Activated CD8-positive, alpha-beta T cell treated with anti-CD3 and anti-CD28 coated beads for 36 hours (primary cell): ENCODE results near the gene MAP2K6. TPM values are rescaled to one million over a fixed set of nuclear protein-coding genes. Genes with fewer than 3 reads are reported as not detected.

Source experiments
- ATAC-seq: fragments of 200-7000 bp; cut with Tn5 transposase; one replicate; pipeline ENCODE4 v1.10.0; 2021; ENCODE audit warnings: mild to moderate bottlenecking, moderate library complexity
- CTCF ChIA-PET: fragments of 350-600 bp; sonication (Branson Sonifier 250); formaldehyde crosslinking; loops from one replicate; lab custom pipeline; 2021; ENCODE audit warnings: antibody characterized with exemption; lab: Charles Lee
- POLR2A ChIA-PET: fragments of 350-600 bp; sonication (Branson Sonifier 250); formaldehyde crosslinking; loops from one replicate; lab custom pipeline; 2021; ENCODE audit warnings: antibody characterized with exemption; lab: Charles Lee
- DNase-seq: peaks from one replicate; pipeline ENCODE4 v3.0.0-alpha.2; 2020
- H3K27ac Mint-ChIP-seq: one replicate; pipeline ENCODE4 v1.8.0; 2021; ENCODE audit warnings: mild to moderate bottlenecking, mixed read lengths
- H3K27me3 Mint-ChIP-seq: one replicate; pipeline ENCODE4 v1.8.0; 2021; ENCODE audit warnings: mixed read lengths
- H3K36me3 Mint-ChIP-seq: one replicate; pipeline ENCODE4 v1.8.0; 2021; ENCODE audit warnings: low read depth, mixed read lengths
- H3K4me1 Mint-ChIP-seq: one replicate; pipeline ENCODE4 v1.8.0; 2021; ENCODE audit warnings: low read depth, mixed read lengths
- H3K4me3 Mint-ChIP-seq: one replicate; pipeline ENCODE4 v1.8.0; 2021; ENCODE audit warnings: mild to moderate bottlenecking, moderate library complexity, mixed read lengths
- H3K9me3 Mint-ChIP-seq: one replicate; pipeline ENCODE4 v1.8.0; 2021; ENCODE audit warnings: mixed read lengths
- CTCF ChIP-seq: fragments of 200-600 bp; IDR thresholded peaks from one replicate; pipeline ENCODE4 v1.8.0; 2022; ENCODE audit warnings: antibody characterized with exemption, mild to moderate bottlenecking
- intact Hi-C: fragments of 100-400 bp; cut with micrococcal nuclease; formaldehyde crosslinking; loops from one replicate; pipeline ENCODE4 v1.10.0; 2022
- total RNA-seq, 2 experiments: library from RNA; stranded (reverse); gene quantifications; one replicate each; pipeline ENCODE4 v1.2.3, GENCODE V29; 2021

The MAP2K6 gene
- total RNA-seq, 2 experiments from 2014 or later, result 3.2 to 3.3 TPM

- no peak for TF ChIP-seq CTCF
- ChIA-PET CTCF (no interaction called here), POLR2A (interaction anchor here (1.0 to 1.2 kb wide), 2 partner anchors 8 to 14 kb away, joined by 3 read pairs; no protein-coding TSS in a partner anchor)
- ATAC-seq (no peak), DNase-seq (no peak)
- intact Hi-C loops, result no loop called here
- Mint-ChIP-seq H3K4me3 (no peak overlapping the region), H3K36me3 (no peaks in the 10 kb centered on the region), H3K27ac (no peak overlapping the region), H3K4me1 (peaks cover 20% of the 10 kb centered on the region), H3K27me3 (no peaks in the 10 kb centered on the region), H3K9me3 (no peaks in the 10 kb centered on the region)
Measured at GRCh38 chr17:69451416-69452394, 37.2 kb downstream of the MAP2K6 start.

- TF ChIP-seq CTCF, result no peak
- no peak for ATAC-seq
- peaks cover 29% of the 10 kb centered on the region for H3K4me1 Mint-ChIP-seq
- H3K4me3 Mint-ChIP-seq, result no peak overlapping the region
- DNase-seq, result no peak
- intact Hi-C loops, result no loop called here
- CTCF ChIA-PET, result no interaction called here
- H3K27me3 Mint-ChIP-seq, result no peaks in the 10 kb centered on the region
- no peak overlapping the region for H3K27ac Mint-ChIP-seq
- H3K9me3 Mint-ChIP-seq, result no peaks in the 10 kb centered on the region
- POLR2A ChIA-PET, result no interaction called here
- peaks cover 2% of the 10 kb centered on the region for H3K36me3 Mint-ChIP-seq
Measured at GRCh38 chr17:69452664-69453260, 38.3 kb downstream of the MAP2K6 start.

DNA sequence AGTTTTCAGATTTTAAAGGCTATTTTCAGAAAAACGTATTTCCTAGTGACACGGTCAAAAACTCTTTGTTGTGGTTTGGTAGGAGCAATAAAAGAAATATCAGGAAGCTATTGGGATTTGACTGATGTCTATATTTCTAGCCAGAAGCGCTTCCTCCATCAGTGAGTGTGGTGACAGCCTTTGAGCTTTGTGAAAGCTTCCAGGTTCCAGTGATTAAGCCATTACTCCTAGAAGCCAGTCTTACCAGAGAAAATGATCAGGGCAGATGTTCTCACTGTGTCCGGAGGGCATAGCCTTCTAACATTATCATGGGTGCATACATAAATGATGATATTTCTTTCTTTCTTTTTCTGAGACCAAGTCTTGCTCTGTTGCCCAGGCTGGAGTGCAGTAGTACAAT is 39.6 kb downstream of the MAP2K6 start:
- intact Hi-C loops, result no loop called here
- no peak for TF ChIP-seq CTCF
- DNase-seq (no peak), ATAC-seq (no peak)
- CTCF ChIA-PET, result no interaction called here
- H3K36me3 Mint-ChIP-seq, result peaks cover 2% of the 10 kb centered on the region
- POLR2A ChIA-PET, result no interaction called here
- H3K9me3 Mint-ChIP-seq, result no peaks in the 10 kb centered on the region
- no peaks in the 10 kb centered on the region for H3K27me3 Mint-ChIP-seq
- peaks cover 30% of the 10 kb centered on the region for H3K4me1 Mint-ChIP-seq
- H3K27ac Mint-ChIP-seq, result no peak overlapping the region
- no peak overlapping the region for H3K4me3 Mint-ChIP-seq

- no peak for TF ChIP-seq CTCF
- H3K27me3 Mint-ChIP-seq, result no peaks in the 10 kb centered on the region
- H3K27ac Mint-ChIP-seq, result no peak overlapping the region
- no peak for DNase-seq
- ChIA-PET POLR2A (no interaction called here), CTCF (interaction anchor here (1.7 kb wide), 1 partner anchor 9 kb away, joined by 4 read pairs; no protein-coding TSS in a partner anchor)
- peaks cover 2% of the 10 kb centered on the region for H3K36me3 Mint-ChIP-seq
- intact Hi-C loops, result no loop called here
- H3K9me3 Mint-ChIP-seq, result no peaks in the 10 kb centered on the region
- no peak for ATAC-seq
- peaks cover 30% of the 10 kb centered on the region for H3K4me1 Mint-ChIP-seq
- no peak overlapping the region for H3K4me3 Mint-ChIP-seq
Measured at GRCh38 chr17:69455040-69455439, 40.5 kb downstream of the MAP2K6 start.

DNA sequence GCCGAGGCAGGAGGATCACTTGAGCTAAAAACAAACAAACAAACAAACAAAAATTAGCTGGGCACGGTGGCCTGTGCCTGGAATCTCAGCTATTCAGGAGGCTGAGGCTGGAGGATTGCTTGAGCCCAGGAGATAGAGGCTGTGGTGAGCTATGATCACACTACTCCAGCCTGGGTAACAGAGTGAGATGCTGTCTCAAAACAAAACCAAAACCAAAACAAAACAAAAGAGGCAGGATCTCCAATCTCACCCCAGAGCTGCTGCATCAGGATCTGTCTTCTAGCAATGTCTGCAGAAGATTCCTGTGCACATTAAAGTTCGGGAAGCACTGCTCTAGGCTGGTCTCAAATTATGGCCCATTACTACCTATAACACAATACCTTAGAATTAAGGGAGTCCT is 43.1 kb downstream of the MAP2K6 start:
- POLR2A ChIA-PET, result no interaction called here
- H3K9me3 Mint-ChIP-seq, result no peaks in the 10 kb centered on the region
- CTCF ChIA-PET, result no interaction called here
- H3K4me1 Mint-ChIP-seq, result peaks cover 19% of the 10 kb centered on the region
- H3K36me3 Mint-ChIP-seq, result peaks cover 2% of the 10 kb centered on the region
- H3K4me3 Mint-ChIP-seq, result no peak overlapping the region
- TF ChIP-seq CTCF, result no peak
- intact Hi-C loops, result no loop called here
- DNase-seq (no peak), ATAC-seq (peak; percentile 81)
- no peaks in the 10 kb centered on the region for H3K27me3 Mint-ChIP-seq
- H3K27ac Mint-ChIP-seq, result no peak overlapping the region
